ENCODE measurements around the gene GJB3. TPM values are rescaled to one million over a fixed set of nuclear protein-coding genes. Genes with fewer than 3 reads are reported as not detected.

GJB3 gene
- total and polyA plus RNA-seq, 2 of the 13 experiments (the other 11 are each of a cell fraction or from before 2014, with no cell fraction given): not detected

GRCh38 chr1:34746101-34746500, 34.9 kb upstream of the GJB3 start:
- Histone ChIP-seq H3K4me1 (ENCODE audit: insufficient read depth, low read length) (peaks cover 6% of the 10 kb centered on the region; the same call in 1 of the 2 replicates), H3K79me2 (ENCODE audit: insufficient read depth, low read length) (no peaks in the 10 kb centered on the region), H3K27ac (ENCODE audit: extremely low read length, insufficient read depth, low read length) (no peak overlapping the region), H3K9me3 (ENCODE audit: low read length) (no peaks in the 10 kb centered on the region), H2AFZ (ENCODE audit: low read length) (no peak overlapping the region), H4K20me1 (ENCODE audit: insufficient read depth, low read length) (no peaks in the 10 kb centered on the region), H3K27me3 (ENCODE audit: control insufficient read depth in 1 of 2, insufficient read depth in 2 of 2, low read length in 2 of 2) (peaks cover 2 to 17% of the 10 kb centered on the region in 2 experiments; a peak in 4 of 5 replicates), H3K36me3 (replicated peaks in 1 of 2; ENCODE audit: control insufficient read depth in 1 of 2, insufficient read depth in 2 of 2, low read length in 2 of 2) (no peaks in the 10 kb centered on the region), H3K4me2 (ENCODE audit: low read depth, low read length) (no peak overlapping the region), H3K9ac (ENCODE audit: insufficient read depth, low read depth, low read length) (no peak overlapping the region), H3K4me3 (replicated peaks in 1 of 3; ENCODE audit: insufficient read depth in 1 of 3, low read depth in 2 of 3, low read length in 3 of 3) (no peak overlapping the region)
- in situ Hi-C loops (cut with HindIII; ENCODE audit: extremely low pct_ligation_motif_present, low pct_unique_long_range_greater_than_20kb) (loop anchor here (10.0 kb wide), 3 partner anchors 201 to 1111 kb away; no protein-coding TSS in a partner anchor), intact Hi-C loops (cut with micrococcal nuclease; ENCODE audit: unreplicated experiment) (no loop called here)
- no TSS peak for BruUV-seq (replicated peaks)
- ChIA-PET POLR2A (no interaction called here), CTCF (ENCODE audit: low intra/inter-chr PET ratio, low total read pairs) (no interaction called here)
- DNase-seq (ENCODE audit: low spot score): no peak
- no peak for FAIRE-seq
- 0% methylated on average over 2 of the region's 4 CpGs for whole genome bisulfite sequencing (ENCODE audit: low lambda C conversion rate)
- no peak for TF ChIP-seq ZNF691 (CRISPR knock-in tag; IDR thresholded peaks at IDR 0.05; ENCODE audit: borderline replicate concordance, low read depth)
- TF ChIP-seq ZNF768 (CRISPR knock-in tag; IDR thresholded peaks at IDR 0.05): peak; percentile 79
- TF ChIP-seq ZSCAN22 (CRISPR knock-in tag; IDR thresholded peaks at IDR 0.05): no peak
- no peak for ATAC-seq

- H2AFZ ChIP-seq (ENCODE audit: low read length): no peak overlapping the region
- H4K20me1 ChIP-seq (ENCODE audit: insufficient read depth, low read length): no peaks in the 10 kb centered on the region
- peaks cover 0 to 9% of the 10 kb centered on the region in 2 experiments; a peak in 4 of 5 replicates for H3K27me3 ChIP-seq (ENCODE audit: control insufficient read depth in 1 of 2, insufficient read depth in 2 of 2, low read length in 2 of 2)
- H3K36me3 ChIP-seq (replicated peaks in 1 of 2; ENCODE audit: control insufficient read depth in 1 of 2, insufficient read depth in 2 of 2, low read length in 2 of 2): no peaks in the 10 kb centered on the region
- CTCF ChIA-PET (ENCODE audit: low intra/inter-chr PET ratio, low total read pairs): no interaction called here
- intact Hi-C loops (cut with micrococcal nuclease; ENCODE audit: unreplicated experiment) (no loop called here), in situ Hi-C loops (cut with HindIII; ENCODE audit: extremely low pct_ligation_motif_present, low pct_unique_long_range_greater_than_20kb) (loop anchor here (10.0 kb wide), 3 partner anchors 202 to 1112 kb away; no protein-coding TSS in a partner anchor)
- no peak for ATAC-seq
- BruUV-seq (replicated peaks): no TSS peak
- no peak overlapping the region for H3K27ac ChIP-seq (ENCODE audit: extremely low read length, insufficient read depth, low read length)
- peaks cover 6% of the 10 kb centered on the region; the same call in 1 of the 2 replicates for H3K4me1 ChIP-seq (ENCODE audit: insufficient read depth, low read length)
- DNase-seq (ENCODE audit: low spot score): no peak
- WGBS (ENCODE audit: low lambda C conversion rate): 19% methylated on average over 17 of the region's 18 CpGs
- no peak overlapping the region for H3K4me2 ChIP-seq (ENCODE audit: low read depth, low read length)
- FAIRE-seq: no peak
- no peaks in the 10 kb centered on the region for H3K9me3 ChIP-seq (ENCODE audit: low read length)
- no peak overlapping the region for H3K9ac ChIP-seq (ENCODE audit: insufficient read depth, low read depth, low read length)
- TF ChIP-seq ZNF577 (CRISPR knock-in tag; IDR thresholded peaks at IDR 0.05; ENCODE audit: borderline replicate concordance, low read depth) (no peak), ZNF768 (CRISPR knock-in tag; IDR thresholded peaks at IDR 0.05) (peak; percentile 69; the same call in 1 of the 2 replicates)
- H3K79me2 ChIP-seq (ENCODE audit: insufficient read depth, low read length): no peaks in the 10 kb centered on the region
- POLR2A ChIA-PET: no interaction called here
- no peak overlapping the region for H3K4me3 ChIP-seq (replicated peaks in 1 of 3; ENCODE audit: insufficient read depth in 1 of 3, low read depth in 2 of 3, low read length in 3 of 3)
Measured at GRCh38 chr1:34746785-34747637, 34.0 kb upstream of the GJB3 start.
